Gastroesophageal sphincter (tissue), 4 donors: ENCODE data around the gene EHBP1. TPM values are rescaled to one million over a fixed set of nuclear protein-coding genes. Genes with fewer than 3 reads are reported as not detected.

Experiments
- ATAC-seq: fragments of 150-250 bp; one replicate; pipeline ENCODE4 v1.9.1; 2016; ENCODE audit warnings: mild to moderate bottlenecking, moderate library complexity
- H3K27ac ChIP-seq, 4 donors: fragments of 200-600 bp; sonication (generic) in 3 of 4; 1 replicate in 3 of 4; 2 replicates in 1 of 4; pipeline ENCODE4 v1.5.1; 2016 to 2019
- H3K27me3 ChIP-seq: fragments of 200-600 bp; sonication (generic); one replicate; pipeline ENCODE4 v1.5.1; 2019
- H3K36me3 ChIP-seq, 2 donors: fragments of 200-600 bp; sonication (generic); one replicate each; pipeline ENCODE4 v1.5.1; 2019; ENCODE audit warnings: control low read depth in 1 of 2
- H3K4me1 ChIP-seq, 3 donors: fragments of 200-600 bp; sonication (generic); 1 replicate in 2 of 3; 2 replicates in 1 of 3; pipeline ENCODE4 v1.5.1; 2016 to 2019; ENCODE audit warnings: control low read depth in 2 of 3
- H3K4me3 ChIP-seq, 2 donors: fragments of 200-600 bp; sonication (generic); one replicate each; pipeline ENCODE4 v1.5.1; 2019; ENCODE audit warnings: mild to moderate bottlenecking in 1 of 2, moderate library complexity in 1 of 2
- H3K9me3 ChIP-seq, 3 donors: fragments of 200-600 bp; sonication (generic); one replicate each; pipeline ENCODE4 v1.5.1; 2017 to 2019; ENCODE audit warnings: control low read depth in 2 of 3
- EP300 ChIP-seq: sonication (generic); formaldehyde crosslinking; IDR thresholded peaks from one replicate; pipeline ENCODE4 v1.6.1; 2017; ENCODE audit warnings: antibody characterized with exemption, mild to moderate bottlenecking
- POLR2A ChIP-seq, 2 donors: fragments of 450-650 bp; IDR thresholded peaks; one replicate each; pipeline ENCODE4 v1.6.1; 2017; ENCODE audit warnings: antibody characterized with exemption in 2 of 2, mild to moderate bottlenecking in 2 of 2, moderate library complexity in 1 of 2
- POLR2AphosphoS5 ChIP-seq: sonication (generic); formaldehyde crosslinking; IDR thresholded peaks from one replicate; pipeline ENCODE4 v1.6.1; 2017; ENCODE audit warnings: antibody characterized with exemption
- whole genome bisulfite sequencing, 2 donors: methylation state at CpG; one replicate each; pipeline ENCODE4 v1.1.5; 2018; ENCODE audit warnings: low coverage in 1 of 2; 5-methylcytosine and 5-hydroxymethylcytosine counted together
- total RNA-seq, 4 donors: library from RNA; depleted of rRNA; stranded (reverse); fragments of >200 nt; gene quantifications; one replicate each; pipeline ENCODE4 v1.1.0, GENCODE V29; 2016
- TF ChIP-seq, protein P1 (sequence below), 4 experiments: fragments of 200-600 bp in 2 of 4; fragments of 450-650 bp in 2 of 4; sonication (generic) in 1 of 4; IDR thresholded peaks; one replicate each; pipeline ENCODE4 v1.5.1; 2017 to 2019; ENCODE audit warnings: antibody characterized with exemption in 4 of 4, mild to moderate bottlenecking in 2 of 4, moderate library complexity in 2 of 4

EHBP1 gene
- total RNA-seq, 4 donors from 2014 or later = 82.4 to 159 (median 146) TPM

- peaks cover 0 to 18% of the 10 kb centered on the region in 2 donors for H3K36me3 ChIP-seq
- no peaks in the 10 kb centered on the region for H3K27me3 ChIP-seq
- no peak overlapping the region for H3K27ac ChIP-seq
- H3K4me1 ChIP-seq = peaks cover 0 to 14% (median 6%) of the 10 kb centered on the region in 3 donors
- WGBS, 2 donors = 87 to 91% methylated on average over 4 of the region's 4 CpGs
- TF ChIP-seq, protein P1, sequence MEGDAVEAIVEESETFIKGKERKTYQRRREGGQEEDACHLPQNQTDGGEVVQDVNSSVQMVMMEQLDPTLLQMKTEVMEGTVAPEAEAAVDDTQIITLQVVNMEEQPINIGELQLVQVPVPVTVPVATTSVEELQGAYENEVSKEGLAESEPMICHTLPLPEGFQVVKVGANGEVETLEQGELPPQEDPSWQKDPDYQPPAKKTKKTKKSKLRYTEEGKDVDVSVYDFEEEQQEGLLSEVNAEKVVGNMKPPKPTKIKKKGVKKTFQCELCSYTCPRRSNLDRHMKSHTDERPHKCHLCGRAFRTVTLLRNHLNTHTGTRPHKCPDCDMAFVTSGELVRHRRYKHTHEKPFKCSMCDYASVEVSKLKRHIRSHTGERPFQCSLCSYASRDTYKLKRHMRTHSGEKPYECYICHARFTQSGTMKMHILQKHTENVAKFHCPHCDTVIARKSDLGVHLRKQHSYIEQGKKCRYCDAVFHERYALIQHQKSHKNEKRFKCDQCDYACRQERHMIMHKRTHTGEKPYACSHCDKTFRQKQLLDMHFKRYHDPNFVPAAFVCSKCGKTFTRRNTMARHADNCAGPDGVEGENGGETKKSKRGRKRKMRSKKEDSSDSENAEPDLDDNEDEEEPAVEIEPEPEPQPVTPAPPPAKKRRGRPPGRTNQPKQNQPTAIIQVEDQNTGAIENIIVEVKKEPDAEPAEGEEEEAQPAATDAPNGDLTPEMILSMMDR (IDR thresholded peaks at IDR 0.05) = no peak
- TF ChIP-seq POLR2AphosphoS5 = no peak
- no peak for TF ChIP-seq POLR2A (IDR thresholded peaks at IDR 0.05)
- TF ChIP-seq EP300 = no peak
- no peaks in the 10 kb centered on the region for H3K9me3 ChIP-seq
- no peak overlapping the region for H3K4me3 ChIP-seq
- no peak for ATAC-seq
These were observed 297.8 kb downstream of the EHBP1 start for GRCh38 chr2:63003351-63003750.

- Histone ChIP-seq H3K27me3 (no peaks in the 10 kb centered on the region), H3K4me1 (no peaks in the 10 kb centered on the region), H3K4me3 (no peak overlapping the region), H3K9me3 (no peaks in the 10 kb centered on the region), H3K27ac (no peak overlapping the region), H3K36me3 (peaks cover 0 to 14% of the 10 kb centered on the region in 2 donors)
- TF ChIP-seq EP300 (no peak), POLR2AphosphoS5 (no peak), POLR2A (IDR thresholded peaks at IDR 0.05) (no peak)
- TF ChIP-seq, protein P1 (IDR thresholded peaks at IDR 0.05) = no peak
- no peak for ATAC-seq
These were observed 302.4 kb downstream of the EHBP1 start for GRCh38 chr2:63007813-63008458.

- TF ChIP-seq, protein P1 (IDR thresholded peaks at IDR 0.05) = no peak
- TF ChIP-seq EP300 (no peak), POLR2A (IDR thresholded peaks at IDR 0.05) (no peak), POLR2AphosphoS5 (no peak)
- no peak for ATAC-seq
- no peaks in the 10 kb centered on the region for H3K9me3 ChIP-seq
- H3K27me3 ChIP-seq = no peaks in the 10 kb centered on the region
- H3K4me3 ChIP-seq = no peak overlapping the region
- peaks cover 4 to 21% of the 10 kb centered on the region in 2 donors for H3K36me3 ChIP-seq
- 85 to 100% methylated on average over 1 of the region's 1 CpG for WGBS, 2 donors
- H3K27ac ChIP-seq = no peak overlapping the region
- H3K4me1 ChIP-seq = no peaks in the 10 kb centered on the region
These were observed 303.3 kb downstream of the EHBP1 start for GRCh38 chr2:63008838-63009237.

DNA sequence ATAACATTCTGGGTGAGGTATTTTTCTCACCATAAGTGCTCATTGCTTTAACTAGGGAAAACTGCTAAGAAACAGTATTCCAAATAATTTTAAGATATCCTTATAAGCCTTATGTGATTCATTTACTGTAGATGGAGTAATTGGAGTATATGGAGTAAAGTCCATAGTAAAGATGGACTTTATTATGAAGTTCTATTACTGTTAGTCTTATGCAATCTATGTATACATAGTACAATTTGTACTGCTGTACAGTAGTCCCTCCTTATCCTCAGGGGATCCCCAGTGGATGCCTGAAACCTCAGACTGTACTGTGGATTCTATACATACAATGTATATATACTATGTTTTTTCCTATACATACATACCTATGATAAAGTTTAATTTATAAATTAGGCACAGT, 304.0 kb downstream of the EHBP1 start:
- Histone ChIP-seq H3K27me3 (no peaks in the 10 kb centered on the region), H3K4me3 (no peak overlapping the region), H3K9me3 (no peaks in the 10 kb centered on the region), H3K27ac (no peak overlapping the region), H3K4me1 (no peaks in the 10 kb centered on the region), H3K36me3 (peaks cover 4 to 27% of the 10 kb centered on the region in 2 donors)
- ATAC-seq = no peak
- TF ChIP-seq POLR2A (IDR thresholded peaks at IDR 0.05) (no peak), POLR2AphosphoS5 (no peak)
- TF ChIP-seq, protein P1 (IDR thresholded peaks at IDR 0.05) = no peak

DNA sequence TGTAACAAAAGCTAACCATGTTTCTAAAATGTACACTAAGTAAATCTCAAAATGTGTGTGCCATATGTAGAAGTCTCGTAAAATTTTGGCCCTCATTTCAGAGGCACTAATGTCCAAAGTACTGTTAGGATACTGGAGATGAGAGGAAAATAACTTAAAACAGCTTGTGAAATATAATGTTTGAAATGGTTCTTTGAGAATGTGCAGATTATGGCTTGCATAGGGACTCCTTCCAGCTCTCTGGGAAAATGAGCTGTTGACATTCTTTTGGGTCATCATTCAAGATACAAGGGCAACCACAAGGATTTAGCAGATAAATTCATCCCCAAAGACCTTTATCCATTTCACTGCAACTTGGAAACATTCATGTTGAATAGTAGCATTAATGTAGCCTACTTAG, 307.0 kb downstream of the EHBP1 start:
- no peaks in the 10 kb centered on the region for H3K4me1 ChIP-seq
- no peaks in the 10 kb centered on the region for H3K27me3 ChIP-seq
- ATAC-seq = no peak
- no peaks in the 10 kb centered on the region for H3K9me3 ChIP-seq
- WGBS, 2 donors = 79 to 92% methylated on average over 1 of the region's 1 CpG
- TF ChIP-seq POLR2A (IDR thresholded peaks at IDR 0.05) = no peak
- TF ChIP-seq POLR2AphosphoS5 = no peak
- no peak for TF ChIP-seq EP300
- TF ChIP-seq, protein P1 (IDR thresholded peaks at IDR 0.05) = no peak
- H3K4me3 ChIP-seq = no peak overlapping the region
- H3K27ac ChIP-seq = no peak overlapping the region
- peaks cover 4 to 37% of the 10 kb centered on the region in 2 donors for H3K36me3 ChIP-seq
